H9 (cell line): ENCODE measurements around the gene ZP1. TPM values are rescaled to one million over a fixed set of nuclear protein-coding genes. Genes with fewer than 3 reads are reported as not detected.

Source experiments
- DNase-seq: peaks from one replicate; pipeline ENCODE4 v3.0.0-alpha.2; 2017
- H2AFZ ChIP-seq: one replicate; pipeline ENCODE4 v1.6.1; 2013; ENCODE audit warnings: mild to moderate bottlenecking, low read length, control low read depth, moderate library complexity
- H2AK5ac ChIP-seq: 2 replicates; pipeline ENCODE4 v1.6.1; 2013; ENCODE audit warnings: low read length, control low read depth, mixed read lengths; ENCODE audit not compliant: insufficient read length
- H2BK120ac ChIP-seq: one replicate; pipeline ENCODE4 v1.6.1; 2013; ENCODE audit warnings: low read depth, mild to moderate bottlenecking, low read length, control low read depth, inconsistent platforms; ENCODE audit not compliant: poor library complexity, severe bottlenecking
- H2BK12ac ChIP-seq: 2 replicates; pipeline ENCODE4 v1.6.1; 2013; ENCODE audit warnings: low read length, control low read depth, mixed read lengths, low read depth; ENCODE audit not compliant: insufficient read length
- H2BK15ac ChIP-seq: 2 replicates; pipeline ENCODE4 v1.6.1; 2013; ENCODE audit warnings: low read depth, low read length, control low read depth
- H2BK20ac ChIP-seq: one replicate; pipeline ENCODE4 v1.6.1; 2013; ENCODE audit warnings: low read depth, mild to moderate bottlenecking, low read length, control low read depth, inconsistent platforms; ENCODE audit not compliant: poor library complexity, severe bottlenecking
- H2BK5ac ChIP-seq: 2 replicates; pipeline ENCODE4 v1.6.1; 2013; ENCODE audit warnings: low read length, control low read depth, mixed read lengths; ENCODE audit not compliant: insufficient read length
- H3K14ac ChIP-seq: 2 replicates; pipeline ENCODE4 v1.6.1; 2013; ENCODE audit warnings: low read length, control low read depth; ENCODE audit not compliant: insufficient read depth
- H3K18ac ChIP-seq: 2 replicates; pipeline ENCODE4 v1.6.1; 2013; ENCODE audit warnings: low read depth, mild to moderate bottlenecking, mixed read lengths, low read length, control low read depth; ENCODE audit not compliant: insufficient read length
- H3K23ac ChIP-seq: 2 replicates; pipeline ENCODE4 v1.6.1; 2013; ENCODE audit warnings: low read length, control low read depth, mixed read lengths, low read depth; ENCODE audit not compliant: insufficient read length
- H3K23me2 ChIP-seq: 2 replicates; pipeline ENCODE4 v1.6.1; 2013; ENCODE audit warnings: low read depth, mild to moderate bottlenecking, mixed read lengths, low read length, control low read depth; ENCODE audit not compliant: insufficient read length, poor library complexity, severe bottlenecking
- H3K27ac ChIP-seq: 2 replicates; pipeline ENCODE4 v1.5.1; 2013; ENCODE audit warnings: low read length, control low read depth, mixed read lengths, low read depth; ENCODE audit not compliant: insufficient read length
- H3K27me3 ChIP-seq: 2 replicates; pipeline ENCODE4 v1.6.1; 2013; ENCODE audit warnings: low read length, control low read depth, inconsistent platforms; ENCODE audit not compliant: insufficient read depth
- H3K4ac ChIP-seq: 2 replicates; pipeline ENCODE4 v1.6.1; 2013; ENCODE audit warnings: low read depth, mild to moderate bottlenecking, control low read depth, inconsistent platforms, low read length, moderate library complexity
- H3K4me1 ChIP-seq: 2 replicates; pipeline ENCODE4 v1.6.1; 2013; ENCODE audit warnings: low read length, control low read depth, inconsistent platforms; ENCODE audit not compliant: insufficient read depth
- H3K4me2 ChIP-seq: 2 replicates; pipeline ENCODE4 v1.6.1; 2013; ENCODE audit warnings: low read length, control low read depth, mixed read lengths; ENCODE audit not compliant: insufficient read length, insufficient read depth
- H3K56ac ChIP-seq: 2 replicates; pipeline ENCODE4 v1.6.1; 2013; ENCODE audit warnings: low read depth, mild to moderate bottlenecking, mixed read lengths, low read length, control low read depth; ENCODE audit not compliant: insufficient read length
- H3K79me1 ChIP-seq: 2 replicates; pipeline ENCODE4 v1.6.1; 2013; ENCODE audit warnings: low read depth, mild to moderate bottlenecking, moderate library complexity, low read length, control low read depth, inconsistent platforms; ENCODE audit not compliant: insufficient read depth, poor library complexity, severe bottlenecking
- H3K79me2 ChIP-seq: 2 replicates; pipeline ENCODE4 v1.6.1; 2013; ENCODE audit warnings: low read length, control low read depth, inconsistent platforms; ENCODE audit not compliant: insufficient read depth
- H3K9ac ChIP-seq: 2 replicates; pipeline ENCODE4 v1.6.1; 2013; ENCODE audit warnings: low read length, control low read depth, mixed read lengths; ENCODE audit not compliant: insufficient read length; ENCODE audit errors: extremely low read depth
- H3K9me3 ChIP-seq: one replicate; pipeline ENCODE4 v1.6.1; 2013; ENCODE audit warnings: low read depth, low read length, inconsistent platforms; ENCODE audit not compliant: control insufficient read depth
- H3T11ph ChIP-seq: one replicate; pipeline ENCODE4 v1.6.1; 2013; ENCODE audit warnings: mild to moderate bottlenecking, low read length, control low read depth, inconsistent platforms
- H4K20me1 ChIP-seq: one replicate; pipeline ENCODE4 v1.6.1; 2013; ENCODE audit not compliant: control insufficient read depth, insufficient read length, insufficient read depth
- H4K5ac ChIP-seq: 2 replicates; pipeline ENCODE4 v1.6.1; 2013; ENCODE audit warnings: low read depth, mild to moderate bottlenecking, mixed read lengths, low read length, control low read depth; ENCODE audit not compliant: insufficient read length
- H4K8ac ChIP-seq: replicated peaks from 2 replicates; pipeline ENCODE4 v1.6.1; 2013; ENCODE audit warnings: low read length, control low read depth, mixed read lengths, low read depth; ENCODE audit not compliant: insufficient read length
- H4K91ac ChIP-seq: 2 replicates; pipeline ENCODE4 v1.6.1; 2013; ENCODE audit warnings: low read depth, mild to moderate bottlenecking, moderate library complexity, mixed read lengths, low read length, control low read depth; ENCODE audit not compliant: insufficient read length
- H3K27ac Mint-ChIP-seq, 3 experiments: 2 replicates in 2 of 3; 3 replicates in 1 of 3; pipeline ENCODE4 v1.8.0; 2020 to 2021; ENCODE audit warnings: mixed read lengths in 3 of 3, mild to moderate bottlenecking in 1 of 3, moderate library complexity in 1 of 3
- H3K27me3 Mint-ChIP-seq: 2 replicates; pipeline ENCODE4 v1.8.0; 2021; ENCODE audit warnings: low read depth, mild to moderate bottlenecking, moderate library complexity, mixed read lengths
- H3K36me3 Mint-ChIP-seq, 3 experiments: 2 replicates in 2 of 3; 3 replicates in 1 of 3; pipeline ENCODE4 v1.8.0; 2020 to 2021; ENCODE audit warnings: low read depth in 3 of 3, mixed read lengths in 3 of 3; ENCODE audit not compliant: insufficient read depth in 1 of 3
- H3K4me1 Mint-ChIP-seq, 2 experiments: 2 replicates each; pipeline ENCODE4 v1.8.0; 2020; ENCODE audit warnings: mixed read lengths in 2 of 2
- H3K4me3 Mint-ChIP-seq, 2 experiments: 2 replicates in 1 of 2; 3 replicates in 1 of 2; pipeline ENCODE4 v1.8.0; 2020 to 2021; ENCODE audit warnings: mild to moderate bottlenecking in 2 of 2, mixed read lengths in 2 of 2, moderate library complexity in 1 of 2
- H3K9me3 Mint-ChIP-seq, 2 experiments: 2 replicates in 1 of 2; 3 replicates in 1 of 2; pipeline ENCODE4 v1.8.0; 2020; ENCODE audit warnings: mild to moderate bottlenecking in 2 of 2, mixed read lengths in 2 of 2, moderate library complexity in 1 of 2
- WGBS: extraction: QIAGEN DNeasy Blood & Tissue Kit; methylation state at CpG from one replicate; pipeline ENCODE4 v1.1.7; 2013; ENCODE audit warnings: missing lambda C conversion rate, low lambda C conversion rate, mixed read lengths; ENCODE audit not compliant: insufficient read length; ENCODE audit errors: extremely low coverage; 5-methylcytosine and 5-hydroxymethylcytosine counted together
- total RNA-seq: library from RNA; stranded (reverse); gene quantifications from 2 replicates; pipeline ENCODE4 v1.2.1, GENCODE V29; 2021
- TF ChIP-seq, protein P1 (sequence below): fragments of 200-600 bp; sonication (generic); conservative IDR thresholded peaks from 3 replicates; pipeline ENCODE4 v1.8.0; 2021; ENCODE audit warnings: antibody characterized with exemption, mild to moderate bottlenecking

ZP1 gene
- total RNA-seq, 1 experiment from 2014 or later: not detected

DNA sequence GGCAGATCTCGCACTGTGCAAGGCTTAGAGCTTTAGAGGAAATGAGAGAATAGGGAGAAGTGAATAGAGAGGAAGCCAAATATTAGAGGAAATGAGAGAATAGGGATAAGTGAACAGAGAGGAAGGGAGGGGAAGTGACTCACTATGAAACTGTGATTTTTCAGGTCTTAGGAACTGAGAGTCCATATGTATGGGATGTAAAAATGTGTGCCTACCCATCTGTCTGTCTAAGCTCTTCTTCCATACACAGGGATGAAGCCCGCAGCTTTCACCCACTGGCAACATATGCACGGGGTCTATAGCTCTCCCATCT lies 31.9 kb upstream of the ZP1 start:
- no peak overlapping the region for H3K4me3 Mint-ChIP-seq
- H2AK5ac ChIP-seq: no peak overlapping the region
- no peak overlapping the region for H2BK15ac ChIP-seq
- no peak overlapping the region for H4K8ac ChIP-seq
- H3K9me3 Mint-ChIP-seq: no peaks in the 10 kb centered on the region; a peak in 1 of 5 replicates
- TF ChIP-seq, protein P1, sequence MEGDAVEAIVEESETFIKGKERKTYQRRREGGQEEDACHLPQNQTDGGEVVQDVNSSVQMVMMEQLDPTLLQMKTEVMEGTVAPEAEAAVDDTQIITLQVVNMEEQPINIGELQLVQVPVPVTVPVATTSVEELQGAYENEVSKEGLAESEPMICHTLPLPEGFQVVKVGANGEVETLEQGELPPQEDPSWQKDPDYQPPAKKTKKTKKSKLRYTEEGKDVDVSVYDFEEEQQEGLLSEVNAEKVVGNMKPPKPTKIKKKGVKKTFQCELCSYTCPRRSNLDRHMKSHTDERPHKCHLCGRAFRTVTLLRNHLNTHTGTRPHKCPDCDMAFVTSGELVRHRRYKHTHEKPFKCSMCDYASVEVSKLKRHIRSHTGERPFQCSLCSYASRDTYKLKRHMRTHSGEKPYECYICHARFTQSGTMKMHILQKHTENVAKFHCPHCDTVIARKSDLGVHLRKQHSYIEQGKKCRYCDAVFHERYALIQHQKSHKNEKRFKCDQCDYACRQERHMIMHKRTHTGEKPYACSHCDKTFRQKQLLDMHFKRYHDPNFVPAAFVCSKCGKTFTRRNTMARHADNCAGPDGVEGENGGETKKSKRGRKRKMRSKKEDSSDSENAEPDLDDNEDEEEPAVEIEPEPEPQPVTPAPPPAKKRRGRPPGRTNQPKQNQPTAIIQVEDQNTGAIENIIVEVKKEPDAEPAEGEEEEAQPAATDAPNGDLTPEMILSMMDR: no peak
- H2BK5ac ChIP-seq: no peak overlapping the region
- no peaks in the 10 kb centered on the region for H4K20me1 ChIP-seq
- peaks cover 19% of the 10 kb centered on the region for H3K27me3 Mint-ChIP-seq
- no peak overlapping the region for H2AFZ ChIP-seq
- H3K9ac ChIP-seq: no peak overlapping the region
- H3K4me1 Mint-ChIP-seq: peaks cover 2 to 5% of the 10 kb centered on the region in 2 experiments; a peak in 2 of 4 replicates
- H3K23me2 ChIP-seq: no peaks in the 10 kb centered on the region
- no peak overlapping the region for H3K14ac ChIP-seq
- no CpG with 5 or more reads among the region's 3 CpGs for WGBS
- H2BK20ac ChIP-seq: no peak overlapping the region
- H3T11ph ChIP-seq: no peak overlapping the region
- H3K79me1 ChIP-seq: no peaks in the 10 kb centered on the region
- no peak overlapping the region for H3K27ac ChIP-seq
- no peak overlapping the region for H4K91ac ChIP-seq
- no peak overlapping the region for H3K18ac ChIP-seq
- H2BK12ac ChIP-seq: no peak overlapping the region
- H4K5ac ChIP-seq: no peak overlapping the region
- no peak overlapping the region for H2BK120ac ChIP-seq
- no peak overlapping the region for H3K27ac Mint-ChIP-seq
- no peak overlapping the region for H3K56ac ChIP-seq
- H3K79me2 ChIP-seq: no peaks in the 10 kb centered on the region
- no peaks in the 10 kb centered on the region for H3K36me3 Mint-ChIP-seq
- no peak overlapping the region for H3K4me2 ChIP-seq
- H3K4ac ChIP-seq: no peak overlapping the region
- no peak for DNase-seq
- no peaks in the 10 kb centered on the region for H3K27me3 ChIP-seq
- no peaks in the 10 kb centered on the region for H3K9me3 ChIP-seq
- no peaks in the 10 kb centered on the region for H3K4me1 ChIP-seq
- no peak overlapping the region for H3K23ac ChIP-seq
